Measurements from ENCODE around the gene XCL1. TPM values are rescaled to one million over a fixed set of nuclear protein-coding genes. Genes with fewer than 3 reads are reported as not detected.

Gene XCL1
- total and polyA plus RNA-seq, 2 experiments from 2014 or later: 0.24 TPM; not detected in 1

- TF ChIP-seq ZNF462 (CRISPR knock-in tag; IDR thresholded peaks at IDR 0.05) (no peak), ETS1 (IDR thresholded peaks at IDR 0.05) (no peak), STAT1 (IDR thresholded peaks at IDR 0.05; ENCODE audit: unreplicated experiment) (no peak)
Measured at GRCh38 chr1:168529518-168529917, 46.9 kb upstream of the XCL1 start (continued).

DNA sequence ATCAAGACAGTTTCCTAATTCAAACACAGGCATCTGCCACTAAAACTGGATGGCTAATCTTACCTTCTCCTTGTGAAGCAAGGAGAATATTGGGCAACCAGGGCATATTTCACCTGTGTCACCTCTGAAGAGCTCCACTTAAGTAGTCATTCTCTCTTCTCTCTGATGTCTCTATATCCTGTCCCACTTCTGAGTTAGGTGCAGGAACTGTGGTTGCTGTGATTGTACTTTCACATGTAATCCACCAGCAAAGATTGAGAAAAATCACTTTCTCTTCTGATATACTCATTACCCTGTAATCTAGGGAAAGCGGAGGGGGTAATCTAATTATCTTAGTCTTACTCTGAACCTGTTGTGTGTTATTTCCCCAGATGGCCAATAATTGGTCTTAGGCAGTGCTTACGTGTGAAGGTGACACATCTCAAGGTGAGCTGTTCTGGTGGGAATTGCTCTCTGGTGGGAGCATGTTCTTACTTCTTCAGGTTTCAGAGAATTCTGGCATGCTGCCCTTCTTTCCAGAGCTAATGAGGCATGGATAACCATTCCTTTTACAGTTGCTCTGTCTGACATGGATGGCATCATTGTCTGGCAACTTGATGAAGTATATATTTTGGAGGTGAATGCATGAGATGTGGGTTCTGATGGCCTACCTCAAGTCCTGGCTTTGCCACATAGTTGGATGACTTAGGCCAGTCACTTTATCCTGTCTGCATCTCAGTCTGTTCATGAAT, 44.6 kb upstream of the XCL1 start:
- no peak for ATAC-seq
- Histone ChIP-seq H3K27me3 (ENCODE audit: insufficient read depth) (no peaks in the 10 kb centered on the region), H3K4me1 (ENCODE audit: insufficient read depth) (no peaks in the 10 kb centered on the region), H3K4me2 (no peak overlapping the region), H3K4me3 (no peak overlapping the region), H3K27ac (ENCODE audit: low read depth) (no peak overlapping the region), H2AFZ (no peak overlapping the region), H3F3A (replicated peaks; ENCODE audit: low read depth) (no peaks in the 10 kb centered on the region), H3K36me3 (ENCODE audit: insufficient read depth) (no peaks in the 10 kb centered on the region), H3K79me2 (replicated peaks; ENCODE audit: insufficient read depth) (no peaks in the 10 kb centered on the region), H4K20me1 (replicated peaks; ENCODE audit: insufficient read depth) (no peaks in the 10 kb centered on the region), H3K9me2 (ENCODE audit: insufficient read depth) (no peaks in the 10 kb centered on the region)
- H3K27me3 Mint-ChIP-seq (ENCODE audit: insufficient read depth, low read depth, poor library complexity): no peaks in the 10 kb centered on the region
- no peak overlapping the region for H3K4me3 Mint-ChIP-seq
- no peaks in the 10 kb centered on the region for H3K36me3 Mint-ChIP-seq (ENCODE audit: low read depth)
- no peaks in the 10 kb centered on the region for H3K9me3 Mint-ChIP-seq
- no peaks in the 10 kb centered on the region for H3K4me1 Mint-ChIP-seq
- TF ChIP-seq EZH2 (IDR thresholded peaks at IDR 0.05; ENCODE audit: low read depth, unreplicated experiment) (no peak), ZNF114 (CRISPR knock-in tag; IDR thresholded peaks at IDR 0.05) (no peak), STAT1 (IDR thresholded peaks at IDR 0.05; ENCODE audit: unreplicated experiment) (no peak)
- TF ChIP-seq, protein P1, sequence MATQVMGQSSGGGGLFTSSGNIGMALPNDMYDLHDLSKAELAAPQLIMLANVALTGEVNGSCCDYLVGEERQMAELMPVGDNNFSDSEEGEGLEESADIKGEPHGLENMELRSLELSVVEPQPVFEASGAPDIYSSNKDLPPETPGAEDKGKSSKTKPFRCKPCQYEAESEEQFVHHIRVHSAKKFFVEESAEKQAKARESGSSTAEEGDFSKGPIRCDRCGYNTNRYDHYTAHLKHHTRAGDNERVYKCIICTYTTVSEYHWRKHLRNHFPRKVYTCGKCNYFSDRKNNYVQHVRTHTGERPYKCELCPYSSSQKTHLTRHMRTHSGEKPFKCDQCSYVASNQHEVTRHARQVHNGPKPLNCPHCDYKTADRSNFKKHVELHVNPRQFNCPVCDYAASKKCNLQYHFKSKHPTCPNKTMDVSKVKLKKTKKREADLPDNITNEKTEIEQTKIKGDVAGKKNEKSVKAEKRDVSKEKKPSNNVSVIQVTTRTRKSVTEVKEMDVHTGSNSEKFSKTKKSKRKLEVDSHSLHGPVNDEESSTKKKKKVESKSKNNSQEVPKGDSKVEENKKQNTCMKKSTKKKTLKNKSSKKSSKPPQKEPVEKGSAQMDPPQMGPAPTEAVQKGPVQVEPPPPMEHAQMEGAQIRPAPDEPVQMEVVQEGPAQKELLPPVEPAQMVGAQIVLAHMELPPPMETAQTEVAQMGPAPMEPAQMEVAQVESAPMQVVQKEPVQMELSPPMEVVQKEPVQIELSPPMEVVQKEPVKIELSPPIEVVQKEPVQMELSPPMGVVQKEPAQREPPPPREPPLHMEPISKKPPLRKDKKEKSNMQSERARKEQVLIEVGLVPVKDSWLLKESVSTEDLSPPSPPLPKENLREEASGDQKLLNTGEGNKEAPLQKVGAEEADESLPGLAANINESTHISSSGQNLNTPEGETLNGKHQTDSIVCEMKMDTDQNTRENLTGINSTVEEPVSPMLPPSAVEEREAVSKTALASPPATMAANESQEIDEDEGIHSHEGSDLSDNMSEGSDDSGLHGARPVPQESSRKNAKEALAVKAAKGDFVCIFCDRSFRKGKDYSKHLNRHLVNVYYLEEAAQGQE (IDR thresholded peaks at IDR 0.05; ENCODE audit: unreplicated experiment): no peak
- no peak overlapping the region for H3K27ac Mint-ChIP-seq
- no peak for DNase-seq (ENCODE audit: low spot score)

Measured in GM23338 (cell line).